ENCODE measurements around the gene PAF1. TPM values are rescaled to one million over a fixed set of nuclear protein-coding genes. Genes with fewer than 3 reads are reported as not detected.

PAF1 gene
- total RNA-seq, 2 experiments from 2014 or later = 43.6 to 44.0 TPM

GRCh38 chr19:39424934-39425333 lies 34.0 kb upstream of the PAF1 start:
- DNase-seq = no peak
- H3K27me3 Mint-ChIP-seq = no peaks in the 10 kb centered on the region
- H3K36me3 Mint-ChIP-seq = peaks cover 6% of the 10 kb centered on the region
- H3K27ac Mint-ChIP-seq = no peak overlapping the region
- no peak overlapping the region for H3K4me3 Mint-ChIP-seq
- no peaks in the 10 kb centered on the region for H3K9me3 Mint-ChIP-seq
- no peaks in the 10 kb centered on the region for H3K4me1 Mint-ChIP-seq

GRCh38 chr19:39423258-39424086 lies 32.6 kb upstream of the PAF1 start:
- no peaks in the 10 kb centered on the region for H3K9me3 Mint-ChIP-seq
- no peak overlapping the region for H3K4me3 Mint-ChIP-seq
- no peak overlapping the region for H3K27ac Mint-ChIP-seq
- peaks cover 6% of the 10 kb centered on the region for H3K36me3 Mint-ChIP-seq
- H3K4me1 Mint-ChIP-seq = no peaks in the 10 kb centered on the region
- no peaks in the 10 kb centered on the region for H3K27me3 Mint-ChIP-seq
- no peak for DNase-seq

GRCh38 chr19:39422020-39422419 lies 31.1 kb upstream of the PAF1 start:
- Mint-ChIP-seq H3K4me3 (no peak overlapping the region), H3K27ac (no peak overlapping the region), H3K9me3 (no peaks in the 10 kb centered on the region), H3K4me1 (no peaks in the 10 kb centered on the region), H3K27me3 (no peaks in the 10 kb centered on the region), H3K36me3 (peaks cover 6% of the 10 kb centered on the region)
- DNase-seq = no peak

- H3K4me1 Mint-ChIP-seq = no peaks in the 10 kb centered on the region
- DNase-seq = no peak
- no peak overlapping the region for H3K4me3 Mint-ChIP-seq
- no peaks in the 10 kb centered on the region for H3K27me3 Mint-ChIP-seq
- H3K9me3 Mint-ChIP-seq = no peaks in the 10 kb centered on the region
- no peak overlapping the region for H3K27ac Mint-ChIP-seq
- peaks cover 6% of the 10 kb centered on the region for H3K36me3 Mint-ChIP-seq
Observed at GRCh38 chr19:39420769-39421168, 29.9 kb upstream of the PAF1 start.

- Mint-ChIP-seq H3K36me3 (peaks cover 8% of the 10 kb centered on the region), H3K4me1 (peaks cover 3% of the 10 kb centered on the region), H3K27ac (no peak overlapping the region), H3K9me3 (no peaks in the 10 kb centered on the region), H3K4me3 (no peak overlapping the region), H3K27me3 (no peaks in the 10 kb centered on the region)
- DNase-seq = no peak
Observed at GRCh38 chr19:39419003-39419402, 28.1 kb upstream of the PAF1 start.

GRCh38 chr19:39417463-39418181 lies 26.7 kb upstream of the PAF1 start:
- Mint-ChIP-seq H3K27ac (no peak overlapping the region), H3K9me3 (no peaks in the 10 kb centered on the region), H3K4me1 (peaks cover 8% of the 10 kb centered on the region), H3K4me3 (no peak overlapping the region), H3K36me3 (peaks cover 6% of the 10 kb centered on the region), H3K27me3 (no peaks in the 10 kb centered on the region)
- no peak for DNase-seq

GRCh38 chr19:39416152-39417120 lies 25.5 kb upstream of the PAF1 start:
- no peaks in the 10 kb centered on the region for H3K9me3 Mint-ChIP-seq
- no peak for DNase-seq
- H3K4me1 Mint-ChIP-seq = peaks cover 14% of the 10 kb centered on the region
- no peak overlapping the region for H3K27ac Mint-ChIP-seq
- H3K36me3 Mint-ChIP-seq = peaks cover 4% of the 10 kb centered on the region
- no peak overlapping the region for H3K4me3 Mint-ChIP-seq
- peaks cover 4% of the 10 kb centered on the region for H3K27me3 Mint-ChIP-seq

GRCh38 chr19:39415111-39416046 lies 24.5 kb upstream of the PAF1 start:
- Mint-ChIP-seq H3K27ac (no peak overlapping the region), H3K4me1 (peaks cover 25% of the 10 kb centered on the region), H3K36me3 (peaks cover 4% of the 10 kb centered on the region), H3K27me3 (peaks cover 4% of the 10 kb centered on the region), H3K9me3 (no peaks in the 10 kb centered on the region), H3K4me3 (no peak overlapping the region)
- no peak for DNase-seq

GRCh38 chr19:39413911-39414608 lies 23.2 kb upstream of the PAF1 start:
- Mint-ChIP-seq H3K4me1 (peaks cover 29% of the 10 kb centered on the region), H3K27me3 (peaks cover 4% of the 10 kb centered on the region), H3K9me3 (no peaks in the 10 kb centered on the region), H3K36me3 (peaks cover 2% of the 10 kb centered on the region), H3K27ac (peak overlapping the region; percentile 81), H3K4me3 (peak overlapping the region; percentile 89)
- DNase-seq = no peak

GRCh38 chr19:39413272-39413910 lies 22.5 kb upstream of the PAF1 start:
- peak overlapping the region; percentile 89 for H3K4me3 Mint-ChIP-seq
- peak overlapping the region; percentile 81 for H3K27ac Mint-ChIP-seq
- peaks cover 8% of the 10 kb centered on the region for H3K36me3 Mint-ChIP-seq
- DNase-seq = peak; percentile 39
- peaks cover 34% of the 10 kb centered on the region for H3K4me1 Mint-ChIP-seq
- H3K27me3 Mint-ChIP-seq = peaks cover 4% of the 10 kb centered on the region
- H3K9me3 Mint-ChIP-seq = no peaks in the 10 kb centered on the region

GRCh38 chr19:39412867-39413271 lies 22.0 kb upstream of the PAF1 start:
- peaks cover 4% of the 10 kb centered on the region for H3K27me3 Mint-ChIP-seq

GRCh38 chr19:39412100-39412866 lies 21.4 kb upstream of the PAF1 start, which contains the start of gene PLEKHG2:
TSS of gene PLEKHG2 (plus strand) at chr19:39412669. CDS start at chr19:39414087, 1,418 bp downstream.
- peaks cover 34% of the 10 kb centered on the region for H3K4me1 Mint-ChIP-seq
- peaks cover 17% of the 10 kb centered on the region for H3K36me3 Mint-ChIP-seq
- no peaks in the 10 kb centered on the region for H3K9me3 Mint-ChIP-seq
- H3K27me3 Mint-ChIP-seq = peaks cover 4% of the 10 kb centered on the region
- peak; percentile 97 for DNase-seq
- peak within 1 kb of the TSS; percentile 93 for H3K27ac Mint-ChIP-seq
- peak within 1 kb of the TSS; percentile 89 for H3K4me3 Mint-ChIP-seq

More at GRCh38 chr19:39412867-39413271, 22.0 kb upstream of the PAF1 start:
- Mint-ChIP-seq H3K4me3 (peak overlapping the region; percentile 82), H3K36me3 (peaks cover 13% of the 10 kb centered on the region), H3K9me3 (no peaks in the 10 kb centered on the region), H3K27ac (peak overlapping the region; percentile 69), H3K4me1 (peaks cover 34% of the 10 kb centered on the region)
- no peak for DNase-seq

Data from activated naive CD8-positive, alpha-beta T cell treated with anti-CD3 and anti-CD28 coated beads for 36 hours (primary cell).